ENCODE measurements around the gene TAS2R60.

TAS2R60 gene

GRCh38 chr7:143439866-143440265 is 3.4 kb upstream of the TAS2R60 start:
- H3K9ac ChIP-seq (ENCODE audit: low read depth in 1 of 2, low read length in 2 of 2), result no peak overlapping the region

GRCh38 chr7:143444063-143444782 is 970 bp downstream of the TAS2R60 start:
- no peak overlapping the region for H3K27ac ChIP-seq (ENCODE audit: low read depth, low read length)
- H3K27me3 ChIP-seq (ENCODE audit: control insufficient read depth in 1 of 2, insufficient read depth in 2 of 2, low read length in 2 of 2), result no peaks in the 10 kb centered on the region
- H3K4me3 ChIP-seq (ENCODE audit: low read depth in 1 of 2, low read length in 2 of 2), result no peak overlapping the region
- no peaks in the 10 kb centered on the region for H3K36me3 ChIP-seq (ENCODE audit: control insufficient read depth in 1 of 2, insufficient read depth in 2 of 2, low read length in 2 of 2)
- H3K9me3 ChIP-seq (ENCODE audit: control insufficient read depth in 1 of 2, low read length in 2 of 2), result no peaks in the 10 kb centered on the region
- H3K9ac ChIP-seq (ENCODE audit: low read depth in 1 of 2, low read length in 2 of 2), result no peak overlapping the region
- no peaks in the 10 kb centered on the region for H3K4me1 ChIP-seq (ENCODE audit: control insufficient read depth in 1 of 2, insufficient read depth in 2 of 2, low read length in 2 of 2)

More at GRCh38 chr7:143439866-143440265, 3.4 kb upstream of the TAS2R60 start:
- Histone ChIP-seq H3K36me3 (ENCODE audit: control insufficient read depth in 1 of 2, insufficient read depth in 2 of 2, low read length in 2 of 2) (no peaks in the 10 kb centered on the region), H3K27me3 (ENCODE audit: control insufficient read depth in 1 of 2, insufficient read depth in 2 of 2, low read length in 2 of 2) (no peaks in the 10 kb centered on the region), H3K27ac (ENCODE audit: low read depth, low read length) (no peak overlapping the region), H3K4me3 (ENCODE audit: low read depth in 1 of 2, low read length in 2 of 2) (no peak overlapping the region), H3K9me3 (ENCODE audit: control insufficient read depth in 1 of 2, low read length in 2 of 2) (no peaks in the 10 kb centered on the region), H3K4me1 (ENCODE audit: control insufficient read depth in 1 of 2, insufficient read depth in 2 of 2, low read length in 2 of 2) (peaks cover 0 to 7% of the 10 kb centered on the region in 2 donors)

GRCh38 chr7:143444785-143445184 is 1.5 kb downstream of the TAS2R60 start:
- no peak overlapping the region for H3K4me3 ChIP-seq (ENCODE audit: low read depth in 1 of 2, low read length in 2 of 2)
- no peak overlapping the region for H3K9ac ChIP-seq (ENCODE audit: low read depth in 1 of 2, low read length in 2 of 2)
- H3K9me3 ChIP-seq (ENCODE audit: control insufficient read depth in 1 of 2, low read length in 2 of 2), result no peaks in the 10 kb centered on the region
- H3K36me3 ChIP-seq (ENCODE audit: control insufficient read depth in 1 of 2, insufficient read depth in 2 of 2, low read length in 2 of 2), result no peaks in the 10 kb centered on the region
- no peak overlapping the region for H3K27ac ChIP-seq (ENCODE audit: low read depth, low read length)
- H3K27me3 ChIP-seq (ENCODE audit: control insufficient read depth in 1 of 2, insufficient read depth in 2 of 2, low read length in 2 of 2), result no peaks in the 10 kb centered on the region
- H3K4me1 ChIP-seq (ENCODE audit: control insufficient read depth in 1 of 2, insufficient read depth in 2 of 2, low read length in 2 of 2), result no peaks in the 10 kb centered on the region

- Histone ChIP-seq H3K36me3 (ENCODE audit: control insufficient read depth in 1 of 2, insufficient read depth in 2 of 2, low read length in 2 of 2) (no peaks in the 10 kb centered on the region), H3K27ac (ENCODE audit: low read depth, low read length) (no peak overlapping the region), H3K9me3 (ENCODE audit: control insufficient read depth in 1 of 2, low read length in 2 of 2) (no peaks in the 10 kb centered on the region), H3K27me3 (ENCODE audit: control insufficient read depth in 1 of 2, insufficient read depth in 2 of 2, low read length in 2 of 2) (no peaks in the 10 kb centered on the region), H3K4me1 (ENCODE audit: control insufficient read depth in 1 of 2, insufficient read depth in 2 of 2, low read length in 2 of 2) (no peaks in the 10 kb centered on the region), H3K4me3 (ENCODE audit: low read depth in 1 of 2, low read length in 2 of 2) (no peak overlapping the region), H3K9ac (ENCODE audit: low read depth in 1 of 2, low read length in 2 of 2) (no peak overlapping the region)
These were observed 4.2 kb downstream of the TAS2R60 start for GRCh38 chr7:143447466-143447865.

- no peaks in the 10 kb centered on the region for H3K27me3 ChIP-seq (ENCODE audit: control insufficient read depth in 1 of 2, insufficient read depth in 2 of 2, low read length in 2 of 2)
- no peak overlapping the region for H3K9ac ChIP-seq (ENCODE audit: low read depth in 1 of 2, low read length in 2 of 2)
- no peaks in the 10 kb centered on the region for H3K9me3 ChIP-seq (ENCODE audit: control insufficient read depth in 1 of 2, low read length in 2 of 2)
- H3K27ac ChIP-seq (ENCODE audit: low read depth, low read length), result no peak overlapping the region
- H3K4me3 ChIP-seq (ENCODE audit: low read depth in 1 of 2, low read length in 2 of 2), result no peak overlapping the region
- H3K36me3 ChIP-seq (ENCODE audit: control insufficient read depth in 1 of 2, insufficient read depth in 2 of 2, low read length in 2 of 2), result no peaks in the 10 kb centered on the region
- H3K4me1 ChIP-seq (ENCODE audit: control insufficient read depth in 1 of 2, insufficient read depth in 2 of 2, low read length in 2 of 2), result no peaks in the 10 kb centered on the region
These were observed 5.2 kb downstream of the TAS2R60 start for GRCh38 chr7:143448429-143448828.

GRCh38 chr7:143449793-143450192 is 6.5 kb downstream of the TAS2R60 start:
- H3K9me3 ChIP-seq (ENCODE audit: control insufficient read depth in 1 of 2, low read length in 2 of 2), result no peaks in the 10 kb centered on the region
- no peaks in the 10 kb centered on the region for H3K36me3 ChIP-seq (ENCODE audit: control insufficient read depth in 1 of 2, insufficient read depth in 2 of 2, low read length in 2 of 2)
- no peak overlapping the region for H3K27ac ChIP-seq (ENCODE audit: low read depth, low read length)
- no peaks in the 10 kb centered on the region for H3K27me3 ChIP-seq (ENCODE audit: control insufficient read depth in 1 of 2, insufficient read depth in 2 of 2, low read length in 2 of 2)
- no peak overlapping the region for H3K4me3 ChIP-seq (ENCODE audit: low read depth in 1 of 2, low read length in 2 of 2)
- H3K9ac ChIP-seq (ENCODE audit: low read depth in 1 of 2, low read length in 2 of 2), result no peak overlapping the region
- no peaks in the 10 kb centered on the region for H3K4me1 ChIP-seq (ENCODE audit: control insufficient read depth in 1 of 2, insufficient read depth in 2 of 2, low read length in 2 of 2)

GRCh38 chr7:143451122-143451521 is 7.9 kb downstream of the TAS2R60 start:
- H3K27ac ChIP-seq (ENCODE audit: low read depth, low read length), result no peak overlapping the region
- no peaks in the 10 kb centered on the region for H3K4me1 ChIP-seq (ENCODE audit: control insufficient read depth in 1 of 2, insufficient read depth in 2 of 2, low read length in 2 of 2)
- no peak overlapping the region for H3K4me3 ChIP-seq (ENCODE audit: low read depth in 1 of 2, low read length in 2 of 2)
- H3K36me3 ChIP-seq (ENCODE audit: control insufficient read depth in 1 of 2, insufficient read depth in 2 of 2, low read length in 2 of 2), result no peaks in the 10 kb centered on the region
- H3K27me3 ChIP-seq (ENCODE audit: control insufficient read depth in 1 of 2, insufficient read depth in 2 of 2, low read length in 2 of 2), result no peaks in the 10 kb centered on the region
- H3K9ac ChIP-seq (ENCODE audit: low read depth in 1 of 2, low read length in 2 of 2), result no peak overlapping the region
- no peaks in the 10 kb centered on the region for H3K9me3 ChIP-seq (ENCODE audit: control insufficient read depth in 1 of 2, low read length in 2 of 2)

- Histone ChIP-seq H3K27ac (ENCODE audit: low read depth, low read length) (no peak overlapping the region), H3K36me3 (ENCODE audit: control insufficient read depth in 1 of 2, insufficient read depth in 2 of 2, low read length in 2 of 2) (no peaks in the 10 kb centered on the region), H3K9ac (ENCODE audit: low read depth in 1 of 2, low read length in 2 of 2) (no peak overlapping the region), H3K9me3 (ENCODE audit: control insufficient read depth in 1 of 2, low read length in 2 of 2) (no peaks in the 10 kb centered on the region), H3K4me3 (ENCODE audit: low read depth in 1 of 2, low read length in 2 of 2) (no peak overlapping the region), H3K27me3 (ENCODE audit: control insufficient read depth in 1 of 2, insufficient read depth in 2 of 2, low read length in 2 of 2) (no peaks in the 10 kb centered on the region), H3K4me1 (ENCODE audit: control insufficient read depth in 1 of 2, insufficient read depth in 2 of 2, low read length in 2 of 2) (no peaks in the 10 kb centered on the region)
These were observed 8.5 kb downstream of the TAS2R60 start for GRCh38 chr7:143451746-143452145.

- H3K9ac ChIP-seq (ENCODE audit: low read depth in 1 of 2, low read length in 2 of 2), result no peak overlapping the region
These were observed 9.2 kb downstream of the TAS2R60 start for GRCh38 chr7:143452495-143452894.

GRCh38 chr7:143454091-143454680 is 10.9 kb downstream of the TAS2R60 start:
- peaks cover 0 to 3% of the 10 kb centered on the region in 2 donors for H3K4me1 ChIP-seq (ENCODE audit: control insufficient read depth in 1 of 2, insufficient read depth in 2 of 2, low read length in 2 of 2)
- H3K9me3 ChIP-seq (ENCODE audit: control insufficient read depth in 1 of 2, low read length in 2 of 2), result no peaks in the 10 kb centered on the region
- no peak overlapping the region for H3K9ac ChIP-seq (ENCODE audit: low read depth in 1 of 2, low read length in 2 of 2)
- H3K4me3 ChIP-seq (ENCODE audit: low read depth in 1 of 2, low read length in 2 of 2), result no peak overlapping the region
- no peaks in the 10 kb centered on the region for H3K36me3 ChIP-seq (ENCODE audit: control insufficient read depth in 1 of 2, insufficient read depth in 2 of 2, low read length in 2 of 2)
- no peaks in the 10 kb centered on the region for H3K27me3 ChIP-seq (ENCODE audit: control insufficient read depth in 1 of 2, insufficient read depth in 2 of 2, low read length in 2 of 2)
- no peak overlapping the region for H3K27ac ChIP-seq (ENCODE audit: low read depth, low read length)

More at GRCh38 chr7:143452495-143452894, 9.2 kb downstream of the TAS2R60 start:
- Histone ChIP-seq H3K27ac (ENCODE audit: low read depth, low read length) (no peak overlapping the region), H3K4me1 (ENCODE audit: control insufficient read depth in 1 of 2, insufficient read depth in 2 of 2, low read length in 2 of 2) (no peaks in the 10 kb centered on the region), H3K36me3 (ENCODE audit: control insufficient read depth in 1 of 2, insufficient read depth in 2 of 2, low read length in 2 of 2) (no peaks in the 10 kb centered on the region), H3K27me3 (ENCODE audit: control insufficient read depth in 1 of 2, insufficient read depth in 2 of 2, low read length in 2 of 2) (no peaks in the 10 kb centered on the region), H3K4me3 (ENCODE audit: low read depth in 1 of 2, low read length in 2 of 2) (no peak overlapping the region), H3K9me3 (ENCODE audit: control insufficient read depth in 1 of 2, low read length in 2 of 2) (no peaks in the 10 kb centered on the region)

All from duodenal mucosa (tissue), 2 donors.